GM12864 (cell line): Measurements from ENCODE around the gene EEFSEC.

ENCODE experiments used
- DNase-seq: peaks from one replicate; pipeline ENCODE4 v3.0.0-alpha.2; 2011; ENCODE audit warnings: low read depth
- H3K4me3 ChIP-seq: 2 replicates; pipeline ENCODE4 v1.5.1; 2011; ENCODE audit warnings: mild to moderate bottlenecking, low read depth, low read length, control low read depth
- TF ChIP-seq, protein P1 (sequence below): IDR thresholded peaks from 2 replicates; pipeline ENCODE4 v1.5.1; 2011; ENCODE audit warnings: low read depth, mild to moderate bottlenecking, moderate library complexity, low read length, control low read depth, inconsistent platforms; ENCODE audit errors: missing control alignments

EEFSEC gene

DNA sequence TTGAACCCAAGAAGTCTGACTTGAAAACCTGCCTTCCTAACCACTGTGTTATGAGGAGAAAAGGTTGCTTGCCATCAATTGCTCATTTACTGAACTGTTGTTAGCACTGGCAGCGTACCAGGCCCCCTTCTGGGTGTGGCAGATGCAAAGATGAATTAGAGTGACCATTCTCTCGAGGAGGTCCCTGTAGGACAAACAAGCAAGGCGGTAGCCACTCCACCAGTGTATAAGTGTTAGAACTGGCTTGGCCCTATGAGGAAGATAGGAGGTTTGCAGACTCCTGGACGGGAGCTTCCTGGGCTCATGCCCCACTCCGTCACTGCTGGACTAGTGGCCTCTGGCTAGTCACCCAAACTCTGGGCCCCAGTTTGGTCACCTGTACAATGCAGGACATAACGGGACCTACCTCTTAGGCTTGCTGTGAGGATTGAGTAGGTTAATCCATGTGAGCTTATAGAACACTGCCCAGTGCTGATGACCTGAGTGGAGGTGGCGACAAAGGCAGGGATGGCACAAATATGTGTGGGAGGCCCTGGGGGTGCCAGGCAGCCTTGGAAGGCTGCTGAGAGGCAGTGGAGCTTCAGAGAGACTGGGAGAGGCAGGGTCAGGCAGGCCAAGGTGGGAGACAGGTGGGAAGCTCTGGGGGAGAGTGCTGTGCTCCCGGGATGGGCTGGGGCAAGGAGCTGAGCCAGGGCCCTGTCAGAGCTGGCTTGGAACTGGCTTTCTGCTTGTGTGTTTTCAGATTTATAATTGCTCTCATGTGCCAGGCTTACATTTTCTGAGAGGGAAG, 167.5 kb downstream of the EEFSEC start:
- H3K4me3 ChIP-seq, result no peak overlapping the region
- no peak for DNase-seq
- TF ChIP-seq, protein P1, sequence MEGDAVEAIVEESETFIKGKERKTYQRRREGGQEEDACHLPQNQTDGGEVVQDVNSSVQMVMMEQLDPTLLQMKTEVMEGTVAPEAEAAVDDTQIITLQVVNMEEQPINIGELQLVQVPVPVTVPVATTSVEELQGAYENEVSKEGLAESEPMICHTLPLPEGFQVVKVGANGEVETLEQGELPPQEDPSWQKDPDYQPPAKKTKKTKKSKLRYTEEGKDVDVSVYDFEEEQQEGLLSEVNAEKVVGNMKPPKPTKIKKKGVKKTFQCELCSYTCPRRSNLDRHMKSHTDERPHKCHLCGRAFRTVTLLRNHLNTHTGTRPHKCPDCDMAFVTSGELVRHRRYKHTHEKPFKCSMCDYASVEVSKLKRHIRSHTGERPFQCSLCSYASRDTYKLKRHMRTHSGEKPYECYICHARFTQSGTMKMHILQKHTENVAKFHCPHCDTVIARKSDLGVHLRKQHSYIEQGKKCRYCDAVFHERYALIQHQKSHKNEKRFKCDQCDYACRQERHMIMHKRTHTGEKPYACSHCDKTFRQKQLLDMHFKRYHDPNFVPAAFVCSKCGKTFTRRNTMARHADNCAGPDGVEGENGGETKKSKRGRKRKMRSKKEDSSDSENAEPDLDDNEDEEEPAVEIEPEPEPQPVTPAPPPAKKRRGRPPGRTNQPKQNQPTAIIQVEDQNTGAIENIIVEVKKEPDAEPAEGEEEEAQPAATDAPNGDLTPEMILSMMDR, result no peak

- DNase-seq, result no peak
- H3K4me3 ChIP-seq, result no peak overlapping the region
- TF ChIP-seq, protein P1, result no peak
These were observed 168.1 kb downstream of the EEFSEC start for GRCh38 chr3:128321418-128321817.

- DNase-seq, result no peak
- TF ChIP-seq, protein P1, result peak; percentile 53
- no peak overlapping the region for H3K4me3 ChIP-seq
These were observed 169.0 kb downstream of the EEFSEC start for GRCh38 chr3:128322030-128323022.

DNA sequence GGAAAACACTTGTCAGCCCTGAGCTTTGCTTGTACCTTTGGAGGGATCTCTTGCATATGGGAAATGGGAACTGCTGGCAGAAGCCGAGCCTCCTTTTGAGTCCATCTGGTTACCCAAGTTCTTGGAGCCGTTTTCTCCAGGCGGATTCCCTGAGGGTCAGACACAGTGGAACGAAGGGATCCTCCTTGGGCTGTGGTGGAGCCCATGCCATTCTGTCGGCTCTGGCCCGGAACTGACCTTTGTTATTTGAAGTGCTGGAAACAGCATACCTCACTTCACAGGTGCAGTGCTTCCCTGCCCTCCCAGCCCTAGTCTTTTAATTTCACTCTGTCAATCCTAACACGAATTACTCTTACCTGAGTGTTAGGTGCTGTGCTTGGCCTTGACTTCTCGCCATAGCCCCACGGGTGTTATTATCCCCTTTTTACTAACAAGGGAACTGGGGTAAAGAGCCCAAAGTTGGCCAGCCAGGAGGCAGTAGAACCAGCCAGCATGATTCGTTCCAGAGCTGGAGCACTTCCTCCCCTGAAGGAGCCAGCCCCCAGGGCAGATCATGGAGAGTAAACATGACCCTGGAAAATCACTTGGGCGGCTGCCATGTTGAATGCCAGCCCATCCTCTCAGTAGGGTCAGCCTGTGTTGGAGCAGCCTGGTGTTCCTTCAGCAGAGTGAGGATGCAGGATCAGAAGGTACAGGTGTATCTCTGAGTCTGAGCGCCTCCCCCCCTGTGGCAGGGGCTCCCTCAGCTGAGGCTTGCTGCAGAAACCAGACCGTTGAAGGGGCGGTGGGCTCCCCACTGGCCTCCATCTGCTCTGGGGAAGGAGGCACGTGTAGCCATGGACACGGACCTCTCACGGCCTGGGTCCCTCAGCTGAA, 170.2 kb downstream of the EEFSEC start:
- H3K4me3 ChIP-seq, result no peak overlapping the region
- DNase-seq, result no peak
- TF ChIP-seq, protein P1, result no peak

GRCh38 chr3:128324911-128325592, 171.8 kb downstream of the EEFSEC start:
- TF ChIP-seq, protein P1, result no peak
- H3K4me3 ChIP-seq, result no peak overlapping the region
- no peak for DNase-seq
